ENCODE results near the gene HYAL1. TPM values are rescaled to one million over a fixed set of nuclear protein-coding genes. Genes with fewer than 3 reads are reported as not detected.

Gene HYAL1
- total RNA-seq, 4 donors from 2014 or later, result 1.8 to 8.9 (median 4.8) TPM

- DNase-seq, result no peak
- H3K4me3 ChIP-seq, result peak overlapping the region in 3 of 4 donors; percentile 38 to 59 (median 39)
- intact Hi-C loops (cut with DNase I), result no loop called here
Measured at GRCh38 chr3:50268276-50268675, 35.1 kb downstream of the HYAL1 start.

GRCh38 chr3:50267280-50267913 lies 36.0 kb downstream of the HYAL1 start:
- peak in 2 of 4 donors; percentile 51 to 58 for TF ChIP-seq POLR2A (IDR thresholded peaks at IDR 0.05)
- no peak for TF ChIP-seq CTCF (IDR thresholded peaks at IDR 0.05)
- no peaks in the 10 kb centered on the region for H3K27me3 ChIP-seq
- no peak for DNase-seq
- WGBS, 2 donors, result 24 to 28% methylated on average over 3 to 7 of the region's 22 CpGs
- no peaks in the 10 kb centered on the region for H3K9me3 ChIP-seq
- peaks cover 11 to 86% (median 56%) of the 10 kb centered on the region in 3 donors for H3K4me1 ChIP-seq
- no peaks in the 10 kb centered on the region for H3K36me3 ChIP-seq
- intact Hi-C loops (cut with DNase I), result no loop called here
- peak overlapping the region; percentile 67 to 90 (median 88) for H3K27ac ChIP-seq
- H3K4me3 ChIP-seq, result peak overlapping the region; percentile 19 to 59 (median 38)

More at GRCh38 chr3:50268276-50268675, 35.1 kb downstream of the HYAL1 start:
- Histone ChIP-seq H3K27me3 (peaks cover 0 to 1% (median 0%) of the 10 kb centered on the region in 4 donors), H3K27ac (peak overlapping the region; percentile 67 to 90 (median 88)), H3K9me3 (no peaks in the 10 kb centered on the region), H3K36me3 (no peaks in the 10 kb centered on the region), H3K4me1 (peaks cover 18 to 95% (median 64%) of the 10 kb centered on the region in 3 donors)
- TF ChIP-seq CTCF (IDR thresholded peaks at IDR 0.05) (no peak), POLR2A (IDR thresholded peaks at IDR 0.05) (no peak)
- 3 to 44% methylated on average over 2 to 3 of the region's 3 CpGs for WGBS, 2 donors

- Histone ChIP-seq H3K9me3 (no peaks in the 10 kb centered on the region), H3K27ac (peak overlapping the region; percentile 67 to 90 (median 88)), H3K36me3 (no peaks in the 10 kb centered on the region), H3K4me3 (peak overlapping the region; percentile 19 to 59 (median 38)), H3K27me3 (no peaks in the 10 kb centered on the region), H3K4me1 (peaks cover 11 to 83% (median 56%) of the 10 kb centered on the region in 3 donors)
- TF ChIP-seq POLR2A (IDR thresholded peaks at IDR 0.05), result no peak
- TF ChIP-seq CTCF (IDR thresholded peaks at IDR 0.05), result no peak
- 60% methylated on average over 4 of the region's 7 CpGs; no CpG with 5 or more reads in 1 of the 2 donors for WGBS, 2 donors
- no peak for DNase-seq
- intact Hi-C loops (cut with DNase I), result no loop called here
Measured at GRCh38 chr3:50266836-50267235, 36.5 kb downstream of the HYAL1 start.

- Histone ChIP-seq H3K36me3 (no peaks in the 10 kb centered on the region), H3K27ac (peak overlapping the region; percentile 67 to 90 (median 88)), H3K9me3 (no peaks in the 10 kb centered on the region), H3K27me3 (no peaks in the 10 kb centered on the region), H3K4me3 (peak overlapping the region in 1 of 4 donors; percentile 59), H3K4me1 (peaks cover 11 to 84% (median 62%) of the 10 kb centered on the region in 3 donors)
- WGBS, 2 donors, result 87 to 89% methylated on average over 3 to 4 of the region's 6 CpGs
- intact Hi-C loops (cut with DNase I), result no loop called here
- DNase-seq, result no peak
- TF ChIP-seq CTCF (IDR thresholded peaks at IDR 0.05) (no peak), POLR2A (IDR thresholded peaks at IDR 0.05) (no peak)
Measured at GRCh38 chr3:50266017-50266416, 37.4 kb downstream of the HYAL1 start.

- no peaks in the 10 kb centered on the region for H3K36me3 ChIP-seq
- intact Hi-C loops (cut with DNase I), result no loop called here
- H3K4me3 ChIP-seq, result no peak overlapping the region
- peaks cover 13 to 85% (median 66%) of the 10 kb centered on the region in 3 donors for H3K4me1 ChIP-seq
- H3K27ac ChIP-seq, result peak overlapping the region; percentile 67 to 90 (median 88)
- TF ChIP-seq POLR2A (IDR thresholded peaks at IDR 0.05) (no peak), CTCF (IDR thresholded peaks at IDR 0.05) (no peak)
- no peaks in the 10 kb centered on the region for H3K27me3 ChIP-seq
- no peaks in the 10 kb centered on the region for H3K9me3 ChIP-seq
- 33 to 40% methylated on average over 1 of the region's 1 CpG for WGBS, 2 donors
- no peak for DNase-seq
Measured at GRCh38 chr3:50265571-50265970, 37.8 kb downstream of the HYAL1 start.

All from esophagus squamous epithelium (tissue), 5 donors.